NOMO-1 (cell line): Measurements from ENCODE around the gene CEBPG.

ENCODE experiments used
- DNase-seq, 2 experiments: peaks; one replicate each; lab custom pipeline; 2025; ENCODE audit not compliant: unreplicated experiment in 2 of 2; lab: John Stamatoyannopoulos, UW

CEBPG gene

GRCh38 chr19:33392341-33393285 lies 19.1 kb downstream of the CEBPG start:
- no peak for DNase-seq

- no peak for DNase-seq
Measured at GRCh38 chr19:33393286-33394005, 19.9 kb downstream of the CEBPG start.

- peak; percentile 65 to 70 for DNase-seq
Measured at GRCh38 chr19:33394006-33394722, 20.7 kb downstream of the CEBPG start.

- DNase-seq = no peak
Measured at GRCh38 chr19:33394723-33395560, 21.4 kb downstream of the CEBPG start.

GRCh38 chr19:33395561-33396550 lies 22.3 kb downstream of the CEBPG start:
- no peak for DNase-seq

- no peak for DNase-seq
Measured at GRCh38 chr19:33396701-33397535, 23.4 kb downstream of the CEBPG start.

- DNase-seq = no peak
Measured at GRCh38 chr19:33397536-33398360, 24.2 kb downstream of the CEBPG start.

GRCh38 chr19:33398361-33399060 lies 25.0 kb downstream of the CEBPG start:
- DNase-seq = no peak

- no peak for DNase-seq
Measured at GRCh38 chr19:33399081-33399744, 25.7 kb downstream of the CEBPG start.

- no peak for DNase-seq
Measured at GRCh38 chr19:33399745-33400681, 26.5 kb downstream of the CEBPG start.

- no peak for DNase-seq
Measured at GRCh38 chr19:33400856-33401682, 27.6 kb downstream of the CEBPG start.

GRCh38 chr19:33401683-33402420 lies 28.3 kb downstream of the CEBPG start:
- no peak for DNase-seq

- DNase-seq = peak in 1 of 2 experiments; percentile 24
Measured at GRCh38 chr19:33402421-33403220, 29.1 kb downstream of the CEBPG start.
